Uterine smooth muscle cell (primary cell): ENCODE measurements around the gene NCAM2. TPM values are rescaled to one million over a fixed set of nuclear protein-coding genes. Genes with fewer than 3 reads are reported as not detected.

ENCODE experiments used
- total RNA-seq: library from RNA; depleted of rRNA; stranded (reverse); fragments of >200 nt; gene quantifications from 2 replicates; pipeline ENCODE4 v1.2.3, GENCODE V29; 2014

The NCAM2 gene
- total RNA-seq, result 2.3 and 2.5 TPM in 2 replicates

DNA sequence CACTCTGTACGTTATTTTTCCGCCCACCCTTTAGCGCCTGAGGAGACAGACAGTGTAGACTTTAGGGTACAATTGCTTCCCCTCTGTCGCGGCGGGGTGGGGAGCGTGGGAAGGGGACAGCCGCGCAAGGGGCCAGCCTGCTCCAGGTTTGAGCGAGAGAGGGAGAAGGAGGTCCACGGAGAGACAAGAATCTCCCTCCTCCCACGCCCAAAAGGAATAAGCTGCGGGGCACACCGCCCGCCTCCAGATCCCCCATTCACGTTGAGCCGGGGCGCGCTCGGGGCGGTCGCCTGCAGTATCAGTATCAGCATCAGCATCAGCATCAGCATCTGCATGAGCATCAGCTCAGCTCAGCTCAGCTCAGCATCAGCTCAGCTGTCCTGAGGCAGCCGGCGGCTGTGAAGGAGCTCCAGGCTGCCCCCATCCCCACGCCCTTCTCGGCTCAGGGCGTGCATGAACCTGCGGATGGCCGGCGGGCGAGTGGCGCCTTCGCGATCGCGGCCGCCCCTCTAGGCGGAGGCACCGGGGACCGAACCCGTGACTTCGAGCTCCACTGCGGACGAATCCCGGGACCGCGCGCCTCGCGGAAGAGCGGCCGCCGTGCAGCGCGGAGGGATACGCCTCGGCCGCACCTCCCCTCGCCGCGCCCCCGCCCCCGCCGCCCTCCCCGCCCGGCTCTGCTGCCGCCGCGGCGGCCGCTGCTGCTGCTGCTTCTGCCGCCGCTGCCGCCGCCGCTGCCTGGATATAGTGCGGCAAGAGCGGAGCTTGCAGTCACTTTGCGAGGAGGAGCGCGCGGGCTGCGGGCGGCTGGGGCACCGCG lies at the start of gene NCAM2:
TSS of gene NCAM2 (plus strand) at position 774 of the 820 bp plus-strand sequence.

